Lower leg skin (tissue), 4 donors: ENCODE measurements around the gene NANS. TPM values are rescaled to one million over a fixed set of nuclear protein-coding genes. Genes with fewer than 3 reads are reported as not detected.

Source experiments
- DNase-seq, 2 donors: peaks; one replicate each; pipeline ENCODE4 v3.0.0-alpha.2; 2019; ENCODE audit warnings: low spot score in 2 of 2
- H3K4me3 ChIP-seq: fragments of 200-600 bp; sonication (generic); 2 replicates; pipeline ENCODE4 v1.5.1; 2017; ENCODE audit warnings: mild to moderate bottlenecking, low read depth; ENCODE audit not compliant: poor library complexity, severe bottlenecking
- CTCF ChIP-seq, 3 donors: fragments of 450-650 bp; IDR thresholded peaks; one replicate each; pipeline ENCODE4 v1.5.1; 2016; ENCODE audit warnings: antibody characterized with exemption in 3 of 3, mild to moderate bottlenecking in 3 of 3, moderate library complexity in 2 of 3
- POLR2A ChIP-seq, 2 donors: fragments of 450-650 bp; IDR thresholded peaks; one replicate each; pipeline ENCODE4 v1.6.1; 2016 to 2017; ENCODE audit warnings: antibody characterized with exemption in 2 of 2, mild to moderate bottlenecking in 1 of 2, moderate library complexity in 1 of 2
- WGBS, 2 donors: methylation state at CpG; one replicate each; pipeline ENCODE4 v1.1.5; 2018; 5-methylcytosine and 5-hydroxymethylcytosine counted together
- intact Hi-C: fragments of 100-400 bp; cut with DNase I; formaldehyde crosslinking; loops from one replicate; pipeline ENCODE4 v1.15.0; 2023; ENCODE audit warnings: low total_unique reads
- total RNA-seq, 4 donors: library from RNA; depleted of rRNA; stranded (reverse); fragments of >200 nt; gene quantifications; one replicate each; pipeline ENCODE4 v1.1.0, GENCODE V29; 2016

NANS gene
- total RNA-seq, 4 donors from 2014 or later, result 26.5 to 46.0 (median 40.5) TPM

GRCh38 chr9:98092613-98092931, 36.0 kb downstream of the NANS start:
- no peak for TF ChIP-seq POLR2A (IDR thresholded peaks at IDR 0.05)
- no peak for TF ChIP-seq CTCF (IDR thresholded peaks at IDR 0.05)
- H3K4me3 ChIP-seq, result no peak overlapping the region
- intact Hi-C loops, result no loop called here
- no peak for DNase-seq
- 58 to 77% methylated on average over 11 of the region's 11 CpGs for WGBS, 2 donors

- DNase-seq, result no peak
- H3K4me3 ChIP-seq, result no peak overlapping the region
- intact Hi-C loops, result no loop called here
- TF ChIP-seq CTCF (IDR thresholded peaks at IDR 0.05) (no peak), POLR2A (IDR thresholded peaks at IDR 0.05) (no peak)
- WGBS, 2 donors, result 73 to 82% methylated on average over 4 of the region's 4 CpGs
These were observed 37.8 kb downstream of the NANS start for GRCh38 chr9:98094316-98094715.

GRCh38 chr9:98094851-98095250, 38.3 kb downstream of the NANS start:
- no peak for DNase-seq
- no peak for TF ChIP-seq POLR2A (IDR thresholded peaks at IDR 0.05)
- TF ChIP-seq CTCF (IDR thresholded peaks at IDR 0.05), result no peak
- H3K4me3 ChIP-seq, result no peak overlapping the region
- intact Hi-C loops, result no loop called here
- 91 to 92% methylated on average over 14 to 16 of the region's 16 CpGs for WGBS, 2 donors

- no peak for DNase-seq
- TF ChIP-seq CTCF (IDR thresholded peaks at IDR 0.05), result no peak
- TF ChIP-seq POLR2A (IDR thresholded peaks at IDR 0.05), result no peak
- WGBS, 2 donors, result 81 to 92% methylated on average over 7 of the region's 7 CpGs
- no peak overlapping the region for H3K4me3 ChIP-seq
- intact Hi-C loops, result no loop called here
These were observed 38.9 kb downstream of the NANS start for GRCh38 chr9:98095401-98095800.

GRCh38 chr9:98096091-98096490, 39.6 kb downstream of the NANS start:
- DNase-seq, result no peak
- TF ChIP-seq POLR2A (IDR thresholded peaks at IDR 0.05), result no peak
- TF ChIP-seq CTCF (IDR thresholded peaks at IDR 0.05), result no peak
- intact Hi-C loops, result no loop called here
- 96 to 97% methylated on average over 5 of the region's 5 CpGs for WGBS, 2 donors
- H3K4me3 ChIP-seq, result no peak overlapping the region

GRCh38 chr9:98097836-98098235, 41.3 kb downstream of the NANS start:
- DNase-seq, result peak in 1 of 2 donors; percentile 48
- TF ChIP-seq POLR2A (IDR thresholded peaks at IDR 0.05) (no peak), CTCF (IDR thresholded peaks at IDR 0.05) (no peak)
- no peak overlapping the region for H3K4me3 ChIP-seq
- intact Hi-C loops, result no loop called here
- WGBS, 2 donors, result 47 to 48% methylated on average over 4 of the region's 4 CpGs
